Natural killer cell (primary cell): ENCODE results near the gene CDH23. TPM values are rescaled to one million over a fixed set of nuclear protein-coding genes. Genes with fewer than 3 reads are reported as not detected.

ENCODE experiments used
- ATAC-seq, 3 donors: fragments of 150-1000 bp in 2 of 3; fragments of 200-7000 bp in 1 of 3; cut with Tn5 transposase; 1 replicate in 1 of 3; 2 replicates in 2 of 3; pipeline ENCODE4 v1.10.0; 2021; ENCODE audit warnings: mild to moderate bottlenecking in 2 of 3, moderate library complexity in 2 of 3
- DNase-seq, 2 donors: peaks; one replicate each; pipeline versions ENCODE4 v3.0.0 to v3.0.0-alpha.2; 2013 to 2021; ENCODE audit warnings: mixed read lengths in 1 of 2
- H3K27ac ChIP-seq: one replicate; pipeline ENCODE4 v1.5.1; 2013; ENCODE audit warnings: mild to moderate bottlenecking, low read length
- H3K27me3 ChIP-seq: one replicate; pipeline ENCODE4 v1.6.1; 2013; ENCODE audit warnings: low read length; ENCODE audit not compliant: control insufficient read depth, insufficient read depth
- H3K36me3 ChIP-seq: one replicate; pipeline ENCODE4 v1.6.1; 2013; ENCODE audit warnings: low read length; ENCODE audit not compliant: control insufficient read depth, insufficient read depth
- H3K4me1 ChIP-seq: one replicate; pipeline ENCODE4 v1.6.1; 2013; ENCODE audit warnings: low read length; ENCODE audit not compliant: control insufficient read depth, insufficient read depth
- H3K4me3 ChIP-seq: one replicate; pipeline ENCODE4 v1.5.1; 2013; ENCODE audit warnings: low read length
- H3K9me3 ChIP-seq: one replicate; pipeline ENCODE4 v1.6.1; 2013; ENCODE audit warnings: low read length; ENCODE audit not compliant: control insufficient read depth, insufficient read depth
- H3K27ac Mint-ChIP-seq, 2 donors: one replicate each; pipeline ENCODE4 v1.8.0; 2022; ENCODE audit warnings: mild to moderate bottlenecking in 2 of 2, mixed read lengths in 2 of 2, moderate library complexity in 1 of 2
- H3K27me3 Mint-ChIP-seq, 2 donors: one replicate each; pipeline ENCODE4 v1.8.0; 2022; ENCODE audit warnings: low read depth in 2 of 2, mixed read lengths in 2 of 2
- H3K36me3 Mint-ChIP-seq: one replicate; pipeline ENCODE4 v1.8.0; 2022; ENCODE audit warnings: mixed read lengths
- H3K4me1 Mint-ChIP-seq, 2 donors: one replicate each; pipeline ENCODE4 v1.8.0; 2022; ENCODE audit warnings: mixed read lengths in 2 of 2
- H3K4me3 Mint-ChIP-seq: one replicate; pipeline ENCODE4 v1.8.0; 2022; ENCODE audit warnings: mild to moderate bottlenecking, moderate library complexity, mixed read lengths
- H3K9me3 Mint-ChIP-seq, 2 donors: one replicate each; pipeline ENCODE4 v1.8.0; 2022; ENCODE audit warnings: mixed read lengths in 2 of 2
- WGBS: methylation state at CpG from one replicate; pipeline ENCODE4 v1.1.7; 2013; ENCODE audit warnings: missing lambda C conversion rate; ENCODE audit not compliant: insufficient coverage; 5-methylcytosine and 5-hydroxymethylcytosine counted together
- intact Hi-C: fragments of 100-400 bp; cut with micrococcal nuclease; formaldehyde crosslinking; loops from one replicate; pipeline ENCODE4 v1.14.2; 2022
- total RNA-seq, 4 donors: library from RNA; stranded (reverse); fragments of 120-200 nt in 1 of 4; gene quantifications; one replicate each; pipeline versions ENCODE4 v1.2.3 to v1.2.4, GENCODE V29; 2013 to 2022
- TF ChIP-seq, protein P1 (sequence below): fragments of 200-600 bp; IDR thresholded peaks from one replicate; pipeline ENCODE4 v1.8.0; 2022; ENCODE audit warnings: antibody characterized with exemption

CDH23 gene
- total RNA-seq, 3 donors from 2014 or later (not counting 1 experiment from before 2014, with no cell fraction given), result 1.2 to 6.0 (median 4.3) TPM

DNA sequence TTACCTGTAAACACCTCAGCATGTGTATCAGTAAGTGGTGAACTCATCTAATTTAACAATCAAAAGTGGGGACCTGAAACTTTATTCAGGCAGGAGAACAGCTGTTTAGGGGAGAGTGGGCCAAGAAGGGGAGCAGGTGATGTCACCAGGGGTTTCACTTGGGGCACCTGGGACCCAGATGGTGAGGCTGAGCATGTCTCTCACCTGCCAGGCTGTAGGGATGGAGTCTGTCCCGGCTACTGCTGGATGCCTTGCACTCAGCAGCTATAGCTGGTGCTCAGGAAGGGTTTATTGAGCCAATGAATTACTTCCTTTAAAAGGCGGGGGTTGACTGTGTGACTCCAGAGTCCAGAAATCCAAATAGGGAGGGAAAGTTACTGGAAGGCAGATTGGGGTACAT, 23.0 kb downstream of the CDH23 start:
- H3K4me3 Mint-ChIP-seq, result no peak overlapping the region
- H3K27ac Mint-ChIP-seq, result no peak overlapping the region
- TF ChIP-seq, protein P1, sequence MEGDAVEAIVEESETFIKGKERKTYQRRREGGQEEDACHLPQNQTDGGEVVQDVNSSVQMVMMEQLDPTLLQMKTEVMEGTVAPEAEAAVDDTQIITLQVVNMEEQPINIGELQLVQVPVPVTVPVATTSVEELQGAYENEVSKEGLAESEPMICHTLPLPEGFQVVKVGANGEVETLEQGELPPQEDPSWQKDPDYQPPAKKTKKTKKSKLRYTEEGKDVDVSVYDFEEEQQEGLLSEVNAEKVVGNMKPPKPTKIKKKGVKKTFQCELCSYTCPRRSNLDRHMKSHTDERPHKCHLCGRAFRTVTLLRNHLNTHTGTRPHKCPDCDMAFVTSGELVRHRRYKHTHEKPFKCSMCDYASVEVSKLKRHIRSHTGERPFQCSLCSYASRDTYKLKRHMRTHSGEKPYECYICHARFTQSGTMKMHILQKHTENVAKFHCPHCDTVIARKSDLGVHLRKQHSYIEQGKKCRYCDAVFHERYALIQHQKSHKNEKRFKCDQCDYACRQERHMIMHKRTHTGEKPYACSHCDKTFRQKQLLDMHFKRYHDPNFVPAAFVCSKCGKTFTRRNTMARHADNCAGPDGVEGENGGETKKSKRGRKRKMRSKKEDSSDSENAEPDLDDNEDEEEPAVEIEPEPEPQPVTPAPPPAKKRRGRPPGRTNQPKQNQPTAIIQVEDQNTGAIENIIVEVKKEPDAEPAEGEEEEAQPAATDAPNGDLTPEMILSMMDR, result no peak
- intact Hi-C loops, result no loop called here
- Histone ChIP-seq H3K4me3 (no peak overlapping the region), H3K9me3 (no peaks in the 10 kb centered on the region), H3K27me3 (no peaks in the 10 kb centered on the region), H3K4me1 (no peaks in the 10 kb centered on the region), H3K36me3 (no peaks in the 10 kb centered on the region), H3K27ac (no peak overlapping the region)
- DNase-seq (no peak), ATAC-seq (no peak)
- WGBS, result 93% methylated on average over 2 of the region's 2 CpGs
- H3K27me3 Mint-ChIP-seq, result peaks cover 0 to 21% of the 10 kb centered on the region in 2 donors
- no peaks in the 10 kb centered on the region for H3K36me3 Mint-ChIP-seq
- H3K9me3 Mint-ChIP-seq, result no peaks in the 10 kb centered on the region
- H3K4me1 Mint-ChIP-seq, result no peaks in the 10 kb centered on the region

DNA sequence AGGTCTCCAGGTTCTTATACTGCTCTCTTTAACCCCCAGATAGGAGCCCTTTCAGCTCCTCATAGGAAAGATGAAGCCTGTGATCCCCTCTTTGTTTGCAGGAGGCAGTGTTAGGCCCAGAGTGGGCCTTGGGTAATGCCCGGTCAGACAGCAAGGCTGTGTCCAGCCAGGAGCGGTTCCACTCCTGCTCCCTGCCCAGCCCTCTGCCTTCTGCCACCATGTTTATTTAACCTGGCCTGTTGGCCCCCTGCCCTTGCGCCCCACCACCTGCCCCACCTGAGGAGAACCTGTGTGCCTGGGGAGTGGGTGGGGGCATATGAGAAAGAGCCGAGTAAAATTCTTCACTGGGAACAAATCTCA, 24.3 kb downstream of the CDH23 start:
- Mint-ChIP-seq H3K4me3 (no peak overlapping the region), H3K27ac (no peak overlapping the region), H3K36me3 (no peaks in the 10 kb centered on the region), H3K9me3 (no peaks in the 10 kb centered on the region), H3K27me3 (peaks cover 0 to 26% of the 10 kb centered on the region in 2 donors), H3K4me1 (no peaks in the 10 kb centered on the region)
- no peaks in the 10 kb centered on the region for H3K9me3 ChIP-seq
- WGBS, result 100% methylated on average over 4 of the region's 4 CpGs
- H3K4me1 ChIP-seq, result no peaks in the 10 kb centered on the region
- H3K4me3 ChIP-seq, result no peak overlapping the region
- DNase-seq (no peak), ATAC-seq (no peak)
- no peaks in the 10 kb centered on the region for H3K36me3 ChIP-seq
- intact Hi-C loops, result no loop called here
- TF ChIP-seq, protein P1, result no peak
- H3K27ac ChIP-seq, result no peak overlapping the region
- H3K27me3 ChIP-seq, result no peaks in the 10 kb centered on the region

DNA sequence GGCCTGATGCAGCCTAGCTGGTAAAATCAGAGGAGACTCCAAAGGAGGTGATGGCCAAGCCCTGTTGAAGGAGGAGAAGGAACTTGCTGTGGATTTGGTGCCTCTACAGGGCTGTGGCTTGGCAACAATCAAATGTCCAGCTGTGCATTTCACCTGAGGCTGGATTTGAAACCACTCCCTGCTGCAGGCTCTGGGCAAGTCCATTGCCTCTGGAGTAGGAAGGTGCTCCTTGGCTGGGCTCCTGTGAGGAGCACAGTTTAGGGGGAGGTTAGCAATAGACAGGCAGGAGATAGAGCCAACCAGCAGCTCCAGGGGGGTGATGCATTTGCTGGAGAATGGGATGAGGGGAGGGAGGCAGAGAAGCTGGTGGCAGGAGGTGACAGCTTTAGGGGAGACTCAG, 26.5 kb downstream of the CDH23 start:
- no peaks in the 10 kb centered on the region for H3K9me3 ChIP-seq
- Mint-ChIP-seq H3K4me1 (no peaks in the 10 kb centered on the region), H3K36me3 (no peaks in the 10 kb centered on the region), H3K27me3 (peaks cover 0 to 16% of the 10 kb centered on the region in 2 donors), H3K9me3 (no peaks in the 10 kb centered on the region), H3K4me3 (no peak overlapping the region), H3K27ac (no peak overlapping the region)
- no peaks in the 10 kb centered on the region for H3K27me3 ChIP-seq
- DNase-seq (no peak), ATAC-seq (no peak)
- no peak overlapping the region for H3K4me3 ChIP-seq
- no peak overlapping the region for H3K27ac ChIP-seq
- intact Hi-C loops, result no loop called here
- no peaks in the 10 kb centered on the region for H3K4me1 ChIP-seq
- TF ChIP-seq, protein P1, result no peak
- no peaks in the 10 kb centered on the region for H3K36me3 ChIP-seq

DNA sequence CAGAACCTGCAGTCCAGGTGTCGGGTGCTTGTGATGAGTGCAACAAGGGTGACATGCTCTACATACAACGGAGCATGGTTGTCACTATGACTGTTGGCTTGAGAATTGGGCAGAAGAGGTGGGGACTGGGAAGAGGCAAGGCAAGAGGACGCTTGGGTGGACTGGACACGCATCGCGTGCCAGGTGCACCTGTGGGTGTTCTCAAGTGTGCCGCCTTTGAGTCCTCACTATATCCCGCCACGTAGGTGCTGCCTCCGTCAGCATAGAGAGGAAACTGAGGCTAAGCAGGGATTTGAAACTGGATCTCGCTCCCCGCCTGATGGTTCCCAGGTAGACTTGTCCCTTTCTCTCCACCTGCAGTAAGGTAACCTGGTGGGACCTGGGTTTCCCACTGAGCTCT, 27.2 kb downstream of the CDH23 start:
- TF ChIP-seq, protein P1, result no peak
- ATAC-seq (no peak), DNase-seq (no peak)
- Histone ChIP-seq H3K27ac (no peak overlapping the region), H3K9me3 (no peaks in the 10 kb centered on the region), H3K36me3 (no peaks in the 10 kb centered on the region), H3K27me3 (no peaks in the 10 kb centered on the region), H3K4me1 (no peaks in the 10 kb centered on the region), H3K4me3 (no peak overlapping the region)
- Mint-ChIP-seq H3K36me3 (no peaks in the 10 kb centered on the region), H3K27me3 (peaks cover 0 to 16% of the 10 kb centered on the region in 2 donors), H3K9me3 (no peaks in the 10 kb centered on the region), H3K4me1 (no peaks in the 10 kb centered on the region), H3K4me3 (no peak overlapping the region), H3K27ac (no peak overlapping the region)
- intact Hi-C loops, result no loop called here
- WGBS, result 92% methylated on average over 12 of the region's 12 CpGs
